GM19238 (cell line): ENCODE data around the gene WSCD2.

Experiments used
- DNase-seq: peaks from one replicate; pipeline ENCODE4 v3.0.0; 2011; ENCODE audit warnings: low spot score; ENCODE audit not compliant: insufficient read length

The WSCD2 gene

GRCh38 chr12:108232565-108232964, 103.5 kb downstream of the WSCD2 start:
- DNase-seq: no peak

GRCh38 chr12:108234158-108234557, 105.1 kb downstream of the WSCD2 start:
- DNase-seq: no peak

GRCh38 chr12:108235197-108235984, 106.3 kb downstream of the WSCD2 start:
- DNase-seq: no peak

- no peak for DNase-seq
Observed at GRCh38 chr12:108235985-108236263, 106.8 kb downstream of the WSCD2 start.

GRCh38 chr12:108236366-108236765, 107.3 kb downstream of the WSCD2 start:
- DNase-seq: no peak

- no peak for DNase-seq
Observed at GRCh38 chr12:108237272-108237671, 108.2 kb downstream of the WSCD2 start.

- DNase-seq: no peak
Observed at GRCh38 chr12:108238474-108238873, 109.4 kb downstream of the WSCD2 start.

- DNase-seq: no peak
Observed at GRCh38 chr12:108239378-108239777, 110.3 kb downstream of the WSCD2 start.

GRCh38 chr12:108240027-108240785, 111.1 kb downstream of the WSCD2 start:
- DNase-seq: no peak

GRCh38 chr12:108240928-108241327, 111.8 kb downstream of the WSCD2 start:
- no peak for DNase-seq

- no peak for DNase-seq
Observed at GRCh38 chr12:108241986-108242703, 113.1 kb downstream of the WSCD2 start.

GRCh38 chr12:108247130-108247529, 118.0 kb downstream of the WSCD2 start:
- no peak for DNase-seq

- DNase-seq: no peak
Observed at GRCh38 chr12:108248011-108248410, 118.9 kb downstream of the WSCD2 start.

GRCh38 chr12:108252523-108252922, 123.4 kb downstream of the WSCD2 start:
- no peak for DNase-seq

GRCh38 chr12:108253540-108253939, 124.5 kb downstream of the WSCD2 start:
- no peak for DNase-seq

GRCh38 chr12:108254030-108254429, 124.9 kb downstream of the WSCD2 start:
- DNase-seq: no peak

- no peak for DNase-seq
Observed at GRCh38 chr12:108254517-108255251, 125.6 kb downstream of the WSCD2 start.

- no peak for DNase-seq
Observed at GRCh38 chr12:108255252-108255602, 126.1 kb downstream of the WSCD2 start.

- DNase-seq: no peak
Observed at GRCh38 chr12:108257004-108257403, 127.9 kb downstream of the WSCD2 start.

- no peak for DNase-seq
Observed at GRCh38 chr12:108257610-108258106, 128.6 kb downstream of the WSCD2 start.

- DNase-seq: no peak
Observed at GRCh38 chr12:108260039-108260438, 131.0 kb downstream of the WSCD2 start.

GRCh38 chr12:108260969-108261368, 131.9 kb downstream of the WSCD2 start:
- no peak for DNase-seq
